H9 (cell line): Measurements from ENCODE around the gene FCHSD2. TPM values are rescaled to one million over a fixed set of nuclear protein-coding genes. Genes with fewer than 3 reads are reported as not detected.

Experiments
- DNase-seq: peaks from one replicate; pipeline ENCODE4 v3.0.0-alpha.2; 2017
- H2AFZ ChIP-seq: one replicate; pipeline ENCODE4 v1.6.1; 2013; ENCODE audit warnings: mild to moderate bottlenecking, low read length, control low read depth, moderate library complexity
- H2AK5ac ChIP-seq: 2 replicates; pipeline ENCODE4 v1.6.1; 2013; ENCODE audit warnings: low read length, control low read depth, mixed read lengths; ENCODE audit not compliant: insufficient read length
- H2BK120ac ChIP-seq: one replicate; pipeline ENCODE4 v1.6.1; 2013; ENCODE audit warnings: low read depth, mild to moderate bottlenecking, low read length, control low read depth, inconsistent platforms; ENCODE audit not compliant: poor library complexity, severe bottlenecking
- H2BK12ac ChIP-seq: 2 replicates; pipeline ENCODE4 v1.6.1; 2013; ENCODE audit warnings: low read length, control low read depth, mixed read lengths, low read depth; ENCODE audit not compliant: insufficient read length
- H2BK15ac ChIP-seq: 2 replicates; pipeline ENCODE4 v1.6.1; 2013; ENCODE audit warnings: low read depth, low read length, control low read depth
- H2BK20ac ChIP-seq: one replicate; pipeline ENCODE4 v1.6.1; 2013; ENCODE audit warnings: low read depth, mild to moderate bottlenecking, low read length, control low read depth, inconsistent platforms; ENCODE audit not compliant: poor library complexity, severe bottlenecking
- H2BK5ac ChIP-seq: 2 replicates; pipeline ENCODE4 v1.6.1; 2013; ENCODE audit warnings: low read length, control low read depth, mixed read lengths; ENCODE audit not compliant: insufficient read length
- H3K14ac ChIP-seq: 2 replicates; pipeline ENCODE4 v1.6.1; 2013; ENCODE audit warnings: low read length, control low read depth; ENCODE audit not compliant: insufficient read depth
- H3K18ac ChIP-seq: 2 replicates; pipeline ENCODE4 v1.6.1; 2013; ENCODE audit warnings: low read depth, mild to moderate bottlenecking, mixed read lengths, low read length, control low read depth; ENCODE audit not compliant: insufficient read length
- H3K23ac ChIP-seq: 2 replicates; pipeline ENCODE4 v1.6.1; 2013; ENCODE audit warnings: low read length, control low read depth, mixed read lengths, low read depth; ENCODE audit not compliant: insufficient read length
- H3K23me2 ChIP-seq: 2 replicates; pipeline ENCODE4 v1.6.1; 2013; ENCODE audit warnings: low read depth, mild to moderate bottlenecking, mixed read lengths, low read length, control low read depth; ENCODE audit not compliant: insufficient read length, poor library complexity, severe bottlenecking
- H3K27ac ChIP-seq: 2 replicates; pipeline ENCODE4 v1.5.1; 2013; ENCODE audit warnings: low read length, control low read depth, mixed read lengths, low read depth; ENCODE audit not compliant: insufficient read length
- H3K27me3 ChIP-seq: 2 replicates; pipeline ENCODE4 v1.6.1; 2013; ENCODE audit warnings: low read length, control low read depth, inconsistent platforms; ENCODE audit not compliant: insufficient read depth
- H3K4ac ChIP-seq: 2 replicates; pipeline ENCODE4 v1.6.1; 2013; ENCODE audit warnings: low read depth, mild to moderate bottlenecking, control low read depth, inconsistent platforms, low read length, moderate library complexity
- H3K4me1 ChIP-seq: 2 replicates; pipeline ENCODE4 v1.6.1; 2013; ENCODE audit warnings: low read length, control low read depth, inconsistent platforms; ENCODE audit not compliant: insufficient read depth
- H3K4me2 ChIP-seq: 2 replicates; pipeline ENCODE4 v1.6.1; 2013; ENCODE audit warnings: low read length, control low read depth, mixed read lengths; ENCODE audit not compliant: insufficient read length, insufficient read depth
- H3K56ac ChIP-seq: 2 replicates; pipeline ENCODE4 v1.6.1; 2013; ENCODE audit warnings: low read depth, mild to moderate bottlenecking, mixed read lengths, low read length, control low read depth; ENCODE audit not compliant: insufficient read length
- H3K79me1 ChIP-seq: 2 replicates; pipeline ENCODE4 v1.6.1; 2013; ENCODE audit warnings: low read depth, mild to moderate bottlenecking, moderate library complexity, low read length, control low read depth, inconsistent platforms; ENCODE audit not compliant: insufficient read depth, poor library complexity, severe bottlenecking
- H3K79me2 ChIP-seq: 2 replicates; pipeline ENCODE4 v1.6.1; 2013; ENCODE audit warnings: low read length, control low read depth, inconsistent platforms; ENCODE audit not compliant: insufficient read depth
- H3K9ac ChIP-seq: 2 replicates; pipeline ENCODE4 v1.6.1; 2013; ENCODE audit warnings: low read length, control low read depth, mixed read lengths; ENCODE audit not compliant: insufficient read length; ENCODE audit errors: extremely low read depth
- H3K9me3 ChIP-seq: one replicate; pipeline ENCODE4 v1.6.1; 2013; ENCODE audit warnings: low read depth, low read length, inconsistent platforms; ENCODE audit not compliant: control insufficient read depth
- H3T11ph ChIP-seq: one replicate; pipeline ENCODE4 v1.6.1; 2013; ENCODE audit warnings: mild to moderate bottlenecking, low read length, control low read depth, inconsistent platforms
- H4K20me1 ChIP-seq: one replicate; pipeline ENCODE4 v1.6.1; 2013; ENCODE audit not compliant: control insufficient read depth, insufficient read length, insufficient read depth
- H4K5ac ChIP-seq: 2 replicates; pipeline ENCODE4 v1.6.1; 2013; ENCODE audit warnings: low read depth, mild to moderate bottlenecking, mixed read lengths, low read length, control low read depth; ENCODE audit not compliant: insufficient read length
- H4K8ac ChIP-seq: replicated peaks from 2 replicates; pipeline ENCODE4 v1.6.1; 2013; ENCODE audit warnings: low read length, control low read depth, mixed read lengths, low read depth; ENCODE audit not compliant: insufficient read length
- H4K91ac ChIP-seq: 2 replicates; pipeline ENCODE4 v1.6.1; 2013; ENCODE audit warnings: low read depth, mild to moderate bottlenecking, moderate library complexity, mixed read lengths, low read length, control low read depth; ENCODE audit not compliant: insufficient read length
- H3K27ac Mint-ChIP-seq, 3 experiments: 2 replicates in 2 of 3; 3 replicates in 1 of 3; pipeline ENCODE4 v1.8.0; 2020 to 2021; ENCODE audit warnings: mixed read lengths in 3 of 3, mild to moderate bottlenecking in 1 of 3, moderate library complexity in 1 of 3
- H3K27me3 Mint-ChIP-seq: 2 replicates; pipeline ENCODE4 v1.8.0; 2021; ENCODE audit warnings: low read depth, mild to moderate bottlenecking, moderate library complexity, mixed read lengths
- H3K36me3 Mint-ChIP-seq, 3 experiments: 2 replicates in 2 of 3; 3 replicates in 1 of 3; pipeline ENCODE4 v1.8.0; 2020 to 2021; ENCODE audit warnings: low read depth in 3 of 3, mixed read lengths in 3 of 3; ENCODE audit not compliant: insufficient read depth in 1 of 3
- H3K4me1 Mint-ChIP-seq, 2 experiments: 2 replicates each; pipeline ENCODE4 v1.8.0; 2020; ENCODE audit warnings: mixed read lengths in 2 of 2
- H3K4me3 Mint-ChIP-seq, 2 experiments: 2 replicates in 1 of 2; 3 replicates in 1 of 2; pipeline ENCODE4 v1.8.0; 2020 to 2021; ENCODE audit warnings: mild to moderate bottlenecking in 2 of 2, mixed read lengths in 2 of 2, moderate library complexity in 1 of 2
- H3K9me3 Mint-ChIP-seq, 2 experiments: 2 replicates in 1 of 2; 3 replicates in 1 of 2; pipeline ENCODE4 v1.8.0; 2020; ENCODE audit warnings: mild to moderate bottlenecking in 2 of 2, mixed read lengths in 2 of 2, moderate library complexity in 1 of 2
- CTCF ChIP-seq: fragments of 200-600 bp; sonication (generic); conservative IDR thresholded peaks from 3 replicates; pipeline ENCODE4 v1.8.0; 2021; ENCODE audit warnings: antibody characterized with exemption, mild to moderate bottlenecking
- WGBS: extraction: QIAGEN DNeasy Blood & Tissue Kit; methylation state at CpG from one replicate; pipeline ENCODE4 v1.1.7; 2013; ENCODE audit warnings: missing lambda C conversion rate, low lambda C conversion rate, mixed read lengths; ENCODE audit not compliant: insufficient read length; ENCODE audit errors: extremely low coverage; 5-methylcytosine and 5-hydroxymethylcytosine counted together
- total RNA-seq: library from RNA; stranded (reverse); gene quantifications from 2 replicates; pipeline ENCODE4 v1.2.1, GENCODE V29; 2021

FCHSD2 gene
- total RNA-seq, 1 experiment from 2014 or later: 17.8 TPM

GRCh38 chr11:72863091-72863490 is 279.0 kb downstream of the FCHSD2 start:
- Histone ChIP-seq H4K91ac (no peak overlapping the region), H3K27me3 (no peaks in the 10 kb centered on the region), H3K4me1 (no peaks in the 10 kb centered on the region), H4K5ac (no peak overlapping the region), H3T11ph (no peak overlapping the region), H3K4me2 (no peak overlapping the region), H3K9me3 (no peaks in the 10 kb centered on the region), H2BK12ac (no peak overlapping the region), H4K8ac (no peak overlapping the region), H3K18ac (no peak overlapping the region), H3K4ac (no peak overlapping the region), H3K56ac (no peak overlapping the region), H3K79me2 (no peaks in the 10 kb centered on the region), H2BK120ac (no peak overlapping the region), H3K23ac (no peak overlapping the region), H3K79me1 (no peaks in the 10 kb centered on the region), H3K27ac (no peak overlapping the region), H4K20me1 (no peaks in the 10 kb centered on the region), H2AK5ac (no peak overlapping the region), H3K9ac (no peak overlapping the region), H2AFZ (no peak overlapping the region), H2BK20ac (no peak overlapping the region), H2BK5ac (no peak overlapping the region), H3K14ac (no peak overlapping the region), H3K23me2 (no peaks in the 10 kb centered on the region), H2BK15ac (no peak overlapping the region)
- peak overlapping the region in 1 of 3 experiments; percentile 17; a peak in 1 of 7 replicates for H3K27ac Mint-ChIP-seq
- H3K27me3 Mint-ChIP-seq: no peaks in the 10 kb centered on the region
- H3K4me3 Mint-ChIP-seq: no peak overlapping the region
- H3K4me1 Mint-ChIP-seq: peaks cover 11 to 13% of the 10 kb centered on the region in 2 experiments
- no peak for DNase-seq
- H3K9me3 Mint-ChIP-seq: no peaks in the 10 kb centered on the region
- no CpG with 5 or more reads among the region's 1 CpG for WGBS
- TF ChIP-seq CTCF: no peak
- no peaks in the 10 kb centered on the region; a peak in 1 of 7 replicates for H3K36me3 Mint-ChIP-seq
